GM21737 (cell line): ENCODE measurements around the gene RAPGEF6.
"Not testable (repeated sequence)": the region's sequence is repeated elsewhere in the genome, so short reads cannot be mapped to it uniquely, and the experiment has no call there.

Experiments used
- ATAC-seq: cut with Tn5 transposase; IDR thresholded peaks from one replicate; pipeline ENCODE4 v1.9.1; 2021; ENCODE audit warnings: mild to moderate bottlenecking, moderate library complexity; ENCODE audit not compliant: unreplicated experiment

Gene RAPGEF6

GRCh38 chr5:131634996-131635683 is at the start of gene RAPGEF6:
TSS of gene RAPGEF6 (minus strand) at chr5:131635229. CDS start at chr5:131635030, 199 bp downstream.
- ATAC-seq = peak; percentile 89

- ATAC-seq = no peak
Observed at GRCh38 chr5:131684595-131684994, 49.6 kb upstream of the RAPGEF6 start.

- ATAC-seq = no peak
Observed at GRCh38 chr5:131684051-131684450, 49.0 kb upstream of the RAPGEF6 start.

GRCh38 chr5:131682826-131683225 is 47.8 kb upstream of the RAPGEF6 start:
- no peak for ATAC-seq

GRCh38 chr5:131682175-131682574 is 47.1 kb upstream of the RAPGEF6 start:
- ATAC-seq = no peak

- no peak for ATAC-seq
Observed at GRCh38 chr5:131679911-131680310, 44.9 kb upstream of the RAPGEF6 start.

GRCh38 chr5:131678273-131678672 is 43.2 kb upstream of the RAPGEF6 start:
- not testable (repeated sequence) for ATAC-seq

- ATAC-seq = no peak
Observed at GRCh38 chr5:131677115-131677514, 42.1 kb upstream of the RAPGEF6 start.

GRCh38 chr5:131672776-131673175 is 37.7 kb upstream of the RAPGEF6 start:
- ATAC-seq = no peak

GRCh38 chr5:131671994-131672655 is 37.1 kb upstream of the RAPGEF6 start:
- ATAC-seq = no peak

GRCh38 chr5:131671409-131671808 is 36.4 kb upstream of the RAPGEF6 start:
- ATAC-seq = no peak

- no peak for ATAC-seq
Observed at GRCh38 chr5:131664929-131665328, 29.9 kb upstream of the RAPGEF6 start.

- ATAC-seq = no peak
Observed at GRCh38 chr5:131661933-131662332, 26.9 kb upstream of the RAPGEF6 start.

- no peak for ATAC-seq
Observed at GRCh38 chr5:131659841-131660240, 24.8 kb upstream of the RAPGEF6 start.

GRCh38 chr5:131659290-131659689 is 24.3 kb upstream of the RAPGEF6 start:
- no peak for ATAC-seq

- no peak for ATAC-seq
Observed at GRCh38 chr5:131654776-131655175, 19.7 kb upstream of the RAPGEF6 start.

- no peak for ATAC-seq
Observed at GRCh38 chr5:131654309-131654708, 19.3 kb upstream of the RAPGEF6 start.

- no peak for ATAC-seq
Observed at GRCh38 chr5:131649161-131649560, 14.1 kb upstream of the RAPGEF6 start.

GRCh38 chr5:131647048-131647769 is 12.2 kb upstream of the RAPGEF6 start:
- ATAC-seq = peak; percentile 64

- no peak for ATAC-seq
Observed at GRCh38 chr5:131644822-131645221, 9.8 kb upstream of the RAPGEF6 start.

- ATAC-seq = no peak
Observed at GRCh38 chr5:131644370-131644769, 9.3 kb upstream of the RAPGEF6 start.

GRCh38 chr5:131641494-131641893 is 6.5 kb upstream of the RAPGEF6 start:
- no peak for ATAC-seq
